ENCODE measurements around the gene TMEM218.

The TMEM218 gene

DNA sequence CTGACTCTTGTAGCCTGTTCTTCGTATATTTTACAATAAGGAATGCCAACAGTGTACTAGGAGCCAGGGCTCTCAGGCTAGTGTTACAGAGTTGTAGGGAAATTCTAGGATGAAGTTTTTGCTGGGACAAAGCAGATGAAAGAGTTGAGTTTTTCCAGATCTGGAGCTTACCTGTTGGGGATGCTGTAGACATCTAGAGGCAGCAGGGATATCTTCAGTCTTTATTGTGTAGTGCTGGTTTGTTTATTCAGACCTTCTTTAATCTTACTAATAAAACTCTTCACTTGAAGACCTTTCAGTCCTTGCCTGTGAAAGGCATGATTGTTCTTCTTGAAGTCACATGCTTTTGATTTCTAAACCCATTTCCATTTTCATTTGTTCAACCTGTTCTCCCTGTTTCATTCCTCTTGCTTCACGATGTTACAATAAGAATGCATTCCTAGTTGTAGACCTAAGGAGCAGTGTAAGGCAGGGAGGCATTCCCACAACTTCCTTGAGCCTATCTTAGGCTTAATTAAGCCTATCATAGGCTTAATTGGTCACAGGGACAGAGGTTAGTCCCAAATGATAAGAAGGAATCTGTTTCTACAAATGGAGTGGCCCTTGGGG lies 56.2 kb downstream of the TMEM218 start:
- no peak for DNase-seq (ENCODE audit: low read depth)

GRCh38 chr11:125053167-125053566 lies 58.3 kb downstream of the TMEM218 start:
- no peak for DNase-seq (ENCODE audit: low read depth)

GRCh38 chr11:125052047-125052446 lies 59.4 kb downstream of the TMEM218 start:
- DNase-seq (ENCODE audit: low read depth): no peak

DNA sequence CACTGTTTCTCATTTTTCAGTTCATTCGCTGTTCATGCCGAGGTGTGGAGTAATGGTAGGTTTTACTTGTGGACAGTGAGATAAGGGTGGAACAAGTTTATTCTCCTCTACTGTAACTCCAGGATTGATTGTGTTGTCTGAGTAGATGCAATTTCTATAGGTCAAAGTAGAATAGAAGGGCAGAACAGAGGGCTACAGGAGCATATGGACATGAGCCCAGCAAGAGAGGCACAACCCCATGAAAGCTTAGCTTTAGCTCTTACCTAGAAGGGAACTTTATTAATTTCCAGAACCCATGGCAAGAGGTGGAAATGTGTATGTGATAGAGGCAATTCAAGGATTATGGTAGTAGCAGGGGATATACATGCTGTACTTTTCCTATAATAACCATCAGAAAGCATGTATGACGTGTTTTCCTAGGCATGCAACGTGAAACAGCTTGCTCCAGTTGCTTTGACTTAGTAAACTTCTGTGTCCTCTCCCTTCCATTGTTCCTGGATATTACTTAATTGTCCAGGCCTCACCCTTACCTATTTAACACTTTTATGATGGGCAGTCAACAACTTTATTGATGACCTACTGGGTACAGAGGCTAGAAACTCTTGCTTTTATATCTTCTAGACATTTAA lies 62.1 kb downstream of the TMEM218 start:
- DNase-seq (ENCODE audit: low read depth): no peak
